Measurements from ENCODE around the gene PIWIL4.

The PIWIL4 gene

GRCh38 chr11:94662846-94663390 is 95.8 kb downstream of the PIWIL4 start:
- no peak for DNase-seq (ENCODE audit: low read depth in 2 of 2)

GRCh38 chr11:94664346-94664745 is 97.2 kb downstream of the PIWIL4 start:
- DNase-seq (ENCODE audit: low read depth in 2 of 2) = no peak

GRCh38 chr11:94665116-94665659 is 98.0 kb downstream of the PIWIL4 start:
- DNase-seq (ENCODE audit: low read depth in 2 of 2) = no peak

GRCh38 chr11:94666792-94667721 is 99.9 kb downstream of the PIWIL4 start:
- no peak for DNase-seq (ENCODE audit: low read depth in 2 of 2)

GRCh38 chr11:94668212-94668793 is 101.1 kb downstream of the PIWIL4 start:
- no peak for DNase-seq (ENCODE audit: low read depth in 2 of 2)

- DNase-seq (ENCODE audit: low read depth in 2 of 2) = no peak
These were observed 101.9 kb downstream of the PIWIL4 start for GRCh38 chr11:94669023-94669422.
